ENCODE data around the gene ZNF79.
A peak's percentile ranks its signal among the peaks of the same experiment; 100 is the strongest.

The ZNF79 gene

GRCh38 chr9:127398715-127399400 lies 25.3 kb upstream of the ZNF79 start:
- DNase-seq = no peak

GRCh38 chr9:127399736-127400269 lies 24.4 kb upstream of the ZNF79 start:
- no peak for DNase-seq

DNA sequence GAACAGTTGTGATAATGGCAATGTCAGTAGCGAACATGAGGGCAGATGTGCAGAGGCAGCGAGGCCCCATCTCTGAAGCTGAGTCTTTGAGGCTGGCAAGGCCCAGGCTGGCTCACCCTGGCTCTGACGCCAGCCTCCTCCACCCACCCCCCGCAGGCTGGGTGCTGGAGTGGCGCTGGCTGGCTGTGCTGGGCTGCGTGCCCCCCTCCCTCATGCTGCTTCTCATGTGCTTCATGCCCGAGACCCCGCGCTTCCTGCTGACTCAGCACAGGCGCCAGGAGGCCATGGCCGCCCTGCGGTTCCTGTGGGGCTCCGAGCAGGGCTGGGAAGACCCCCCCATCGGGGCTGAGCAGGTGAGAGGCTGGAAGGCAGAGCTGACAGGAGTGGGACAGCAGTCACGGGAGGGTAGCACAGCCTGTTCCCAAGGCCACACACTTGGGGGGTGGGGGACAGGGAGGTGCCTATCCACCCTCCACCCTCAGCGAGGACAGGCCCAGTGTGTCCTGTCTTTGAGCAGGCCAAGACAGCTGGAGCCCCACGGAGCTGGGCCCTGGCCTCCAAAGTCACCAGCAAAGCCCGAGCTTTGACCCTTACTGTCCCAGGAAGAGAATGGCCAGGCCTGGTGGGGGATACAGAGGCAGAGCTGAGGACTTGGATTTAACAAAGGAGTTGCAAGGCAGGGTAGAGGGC lies 21.6 kb upstream of the ZNF79 start:
- DNase-seq = no peak

DNA sequence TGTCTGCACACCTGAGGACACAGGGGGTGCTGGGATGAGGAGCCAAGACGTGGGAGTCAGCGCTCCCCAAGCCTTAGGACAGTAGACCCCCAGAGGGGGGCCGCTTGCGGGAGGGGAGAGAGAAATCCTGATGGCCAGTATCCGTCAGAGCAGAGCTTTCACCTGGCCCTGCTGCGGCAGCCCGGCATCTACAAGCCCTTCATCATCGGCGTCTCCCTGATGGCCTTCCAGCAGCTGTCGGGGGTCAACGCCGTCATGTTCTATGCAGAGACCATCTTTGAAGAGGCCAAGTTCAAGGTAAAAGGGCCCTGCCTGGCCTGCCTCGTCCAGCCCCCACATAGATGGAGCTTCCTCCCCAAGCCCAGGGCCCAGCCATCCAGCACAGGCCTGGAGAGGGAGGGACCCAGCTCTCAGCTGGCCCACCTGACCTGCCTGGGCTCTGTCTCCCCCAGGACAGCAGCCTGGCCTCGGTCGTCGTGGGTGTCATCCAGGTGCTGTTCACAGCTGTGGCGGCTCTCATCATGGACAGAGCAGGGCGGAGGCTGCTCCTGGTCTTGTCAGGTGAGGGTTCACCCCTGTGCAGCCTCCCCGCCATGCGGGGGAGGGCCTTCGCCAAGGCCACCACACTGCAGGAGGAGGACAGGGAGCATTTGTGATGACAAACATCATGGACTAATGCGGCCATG lies 20.5 kb upstream of the ZNF79 start:
- no peak for DNase-seq

- no peak for DNase-seq
Measured at GRCh38 chr9:127404631-127405030, 19.6 kb upstream of the ZNF79 start.

- peak; percentile 56 for DNase-seq
Measured at GRCh38 chr9:127405344-127406125, 18.6 kb upstream of the ZNF79 start.

DNA sequence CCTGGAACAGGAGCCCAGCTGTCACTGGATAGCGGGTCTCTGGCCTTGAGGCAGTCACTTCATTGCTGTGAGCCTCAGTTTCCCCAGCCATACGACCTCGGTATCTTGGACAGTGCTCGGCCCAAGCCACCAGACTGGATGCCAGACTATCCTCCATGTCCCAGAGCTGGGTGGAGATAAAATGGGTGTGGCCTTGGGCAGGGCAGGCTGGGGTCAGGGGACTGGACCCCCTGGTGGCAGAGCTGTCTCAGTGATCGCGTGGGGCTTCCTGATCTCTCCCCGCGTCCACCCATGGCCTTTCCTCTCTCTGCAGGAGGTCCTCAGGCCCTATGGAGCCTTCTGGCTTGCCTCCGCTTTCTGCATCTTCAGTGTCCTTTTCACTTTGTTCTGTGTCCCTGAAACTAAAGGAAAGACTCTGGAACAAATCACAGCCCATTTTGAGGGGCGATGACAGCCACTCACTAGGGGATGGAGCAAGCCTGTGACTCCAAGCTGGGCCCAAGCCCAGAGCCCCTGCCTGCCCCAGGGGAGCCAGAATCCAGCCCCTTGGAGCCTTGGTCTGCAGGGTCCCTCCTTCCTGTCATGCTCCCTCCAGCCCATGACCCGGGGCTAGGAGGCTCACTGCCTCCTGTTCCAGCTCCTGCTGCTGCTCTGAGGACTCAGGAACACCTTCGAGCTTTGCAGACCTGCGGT lies 17.2 kb upstream of the ZNF79 start:
- DNase-seq = no peak

- DNase-seq = no peak
Measured at GRCh38 chr9:127407492-127407843, 16.7 kb upstream of the ZNF79 start.

DNA sequence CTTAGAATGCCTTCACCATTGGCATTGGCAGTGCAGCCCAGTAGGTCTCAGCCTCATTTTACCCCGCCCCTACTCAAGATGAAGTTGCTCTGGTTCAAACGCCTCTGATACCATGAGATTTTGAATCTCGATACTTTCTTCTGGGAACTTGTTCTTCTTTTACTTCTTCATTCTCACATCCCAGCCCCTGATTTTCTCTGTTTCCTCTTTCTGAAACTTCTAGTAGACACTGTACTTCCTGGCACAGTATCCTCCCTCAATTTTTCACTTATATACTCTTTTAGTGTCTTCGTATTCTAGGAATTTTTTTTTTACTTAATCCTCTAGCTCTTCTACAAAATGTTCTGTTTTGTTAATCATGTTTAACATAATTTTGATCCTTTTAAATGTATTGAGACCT lies 13.1 kb upstream of the ZNF79 start:
- DNase-seq = no peak

GRCh38 chr9:127415141-127415540 lies 9.0 kb upstream of the ZNF79 start:
- DNase-seq = no peak

- DNase-seq = no peak
Measured at GRCh38 chr9:127415657-127416056, 8.5 kb upstream of the ZNF79 start.

- DNase-seq = no peak
Measured at GRCh38 chr9:127417131-127418036, 6.8 kb upstream of the ZNF79 start.

- DNase-seq = no peak
Measured at GRCh38 chr9:127418037-127418471, 6.1 kb upstream of the ZNF79 start.

- DNase-seq = no peak
Measured at GRCh38 chr9:127419348-127419747, 4.8 kb upstream of the ZNF79 start.

GRCh38 chr9:127421057-127421456 lies 3.1 kb upstream of the ZNF79 start:
- no peak for DNase-seq

DNA sequence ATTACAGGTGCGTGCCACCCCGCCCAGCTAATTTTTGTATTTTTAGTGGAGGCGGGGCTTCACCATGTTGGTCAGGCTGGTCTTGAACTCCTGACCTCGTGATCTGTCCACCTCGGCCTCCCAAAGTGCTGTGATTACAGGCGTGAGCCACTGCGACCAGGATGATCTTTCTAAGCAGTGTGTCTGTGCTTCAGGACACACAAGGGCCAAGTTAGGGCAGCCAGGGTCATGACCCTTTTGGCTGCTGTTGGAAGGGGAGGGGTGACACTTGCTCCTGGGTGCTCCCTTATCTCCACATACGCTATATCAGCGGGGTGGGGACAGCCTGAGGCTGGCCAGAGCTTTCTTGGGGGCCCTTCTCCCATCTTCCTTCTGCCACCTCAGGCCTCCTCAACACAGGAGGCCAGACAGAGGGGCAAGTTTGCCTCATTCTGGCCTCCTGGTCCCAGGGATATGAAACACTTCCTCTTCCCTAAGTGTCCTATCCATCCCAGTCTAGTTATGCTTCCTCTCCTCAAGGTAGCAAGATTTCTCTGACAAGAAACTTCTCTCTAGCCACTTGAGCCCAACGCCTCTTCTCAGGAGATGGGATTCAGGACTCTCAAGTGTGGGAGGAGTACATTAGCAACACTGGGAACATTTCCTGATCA lies 1.9 kb upstream of the ZNF79 start:
- no peak for DNase-seq

- DNase-seq = no peak
Measured at GRCh38 chr9:127422787-127423186, 1.4 kb upstream of the ZNF79 start.

DNA sequence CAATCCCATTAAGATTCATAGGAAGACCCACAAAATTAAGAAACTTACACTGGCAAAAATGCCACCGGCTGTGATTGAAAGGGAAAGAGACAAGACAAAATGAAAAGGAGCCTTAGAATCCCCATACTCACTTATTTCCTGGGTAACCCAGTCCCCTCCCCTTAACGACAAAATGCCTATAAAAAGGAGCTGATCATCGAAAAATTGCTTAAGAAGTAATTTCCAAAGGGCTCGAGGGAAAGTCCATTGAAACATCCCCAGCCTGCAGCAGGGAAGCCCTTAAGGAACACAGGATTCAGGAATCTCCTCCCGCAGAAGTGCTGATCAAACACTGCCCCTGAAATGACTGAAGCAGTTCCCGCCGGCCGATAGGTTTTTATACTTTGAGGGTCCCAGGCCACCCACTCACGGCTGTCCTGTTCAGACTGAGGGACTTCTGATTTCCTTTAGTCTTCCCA lies 677 bp upstream of the ZNF79 start:
- peak; percentile 39 for DNase-seq

DNA sequence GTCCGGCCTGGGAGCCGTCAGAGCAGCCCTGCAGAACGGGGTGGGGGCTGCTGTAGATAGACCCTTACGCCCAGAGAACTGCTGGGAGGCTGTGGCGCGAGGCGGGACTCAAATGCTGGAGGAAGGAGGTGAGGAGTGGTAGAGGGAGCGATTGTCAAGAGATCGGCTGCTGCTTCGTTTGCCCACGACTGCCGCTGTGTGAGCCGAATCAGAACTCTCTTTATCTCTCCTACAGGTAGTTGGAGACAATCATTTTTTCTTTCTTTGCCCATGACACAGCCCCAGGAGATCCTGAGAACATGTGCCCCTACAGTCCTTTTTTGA lies 456 bp downstream of the ZNF79 start:
- no peak for DNase-seq

DNA sequence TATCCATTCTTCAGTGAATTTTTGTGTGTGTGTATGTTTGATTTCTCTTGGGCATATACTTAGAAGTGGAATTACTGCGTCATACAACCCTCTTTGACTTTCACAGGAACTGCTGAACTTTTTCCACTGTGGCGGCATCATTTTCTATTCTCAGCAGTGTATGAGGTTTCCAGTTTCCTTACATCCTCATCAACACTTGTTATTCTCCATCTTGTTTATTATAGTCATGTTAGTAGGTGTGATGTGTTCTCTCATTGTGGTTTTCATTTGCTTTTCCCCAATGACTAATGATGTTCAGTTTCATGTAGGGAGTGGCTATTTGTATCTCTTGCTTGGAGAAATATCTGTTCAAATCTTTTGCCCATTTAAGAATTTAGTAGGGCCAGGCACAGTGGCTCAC lies 2.6 kb downstream of the ZNF79 start:
- no peak for DNase-seq

- no peak for DNase-seq
Measured at GRCh38 chr9:127428348-127428747, 4.2 kb downstream of the ZNF79 start.

Measured in DMS 273 treated with DMSO at 0.1 percent for 48 hours (cell line).